ENCODE measurements around the gene DHRS3. TPM values are rescaled to one million over a fixed set of nuclear protein-coding genes. Genes with fewer than 3 reads are reported as not detected.

Gene DHRS3
- total RNA-seq, 1 donor from 2014 or later, result 60.5 TPM

GRCh38 chr1:12543740-12544154 is 74.3 kb downstream of the DHRS3 start:
- no peak for TF ChIP-seq CTCF (conservative IDR thresholded peaks at IDR 0.05; ENCODE audit: low read depth, low read length)
- no peak for DNase-seq (ENCODE audit: low read depth)
- no peak overlapping the region for H3K4me3 ChIP-seq (ENCODE audit: low read depth, low read length)

DNA sequence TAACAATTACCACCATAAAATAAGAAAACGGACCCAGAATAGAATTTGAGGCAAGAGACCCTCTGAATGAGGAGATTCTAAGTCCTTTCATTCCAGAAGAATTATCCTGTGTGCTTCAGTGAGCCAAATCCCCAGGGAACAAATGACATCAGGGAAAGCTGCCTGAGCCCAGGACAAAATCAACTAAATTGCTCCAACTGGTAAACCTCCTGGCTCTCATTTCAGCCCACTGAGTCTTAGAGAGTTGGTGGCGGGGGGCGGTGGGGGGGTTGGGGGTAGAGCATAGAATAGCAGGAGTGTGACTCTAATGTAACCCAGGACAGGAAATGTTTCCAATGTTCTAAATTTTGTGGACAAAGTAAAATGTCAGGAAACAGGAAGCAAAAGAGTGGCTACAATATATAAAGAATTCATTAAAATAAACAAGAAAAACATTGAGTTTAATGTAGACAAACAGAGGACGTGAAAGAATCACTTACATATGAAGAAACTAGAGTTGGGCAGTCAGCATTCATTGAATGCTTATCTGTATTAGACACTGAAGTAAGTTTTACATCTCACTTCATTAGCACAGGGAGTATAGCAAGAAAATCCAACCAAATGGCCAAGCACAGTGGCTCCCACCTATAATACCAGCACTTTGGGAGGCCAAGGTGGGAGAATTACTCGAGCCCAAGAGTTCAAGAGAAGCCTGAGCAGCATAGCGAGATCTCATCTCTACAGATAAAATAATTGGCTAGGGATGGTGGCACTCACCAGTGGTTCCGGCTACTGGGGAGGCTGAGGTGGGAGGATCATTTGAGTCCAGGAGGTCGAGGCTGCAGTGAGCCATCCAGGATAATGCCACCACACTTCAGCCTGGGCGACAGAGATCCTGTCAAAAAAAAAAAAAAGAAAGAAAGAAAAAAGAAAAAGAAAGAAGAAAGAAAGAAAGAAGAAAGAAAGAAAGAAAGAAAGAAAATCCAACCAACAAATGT is 75.1 kb downstream of the DHRS3 start:
- no peak overlapping the region for H3K4me3 ChIP-seq (ENCODE audit: low read depth, low read length)
- TF ChIP-seq CTCF (conservative IDR thresholded peaks at IDR 0.05; ENCODE audit: low read depth, low read length), result no peak
- DNase-seq (ENCODE audit: low read depth), result no peak

GRCh38 chr1:12542138-12542465 is 75.9 kb downstream of the DHRS3 start:
- no peak for DNase-seq (ENCODE audit: low read depth)
- no peak for TF ChIP-seq CTCF (conservative IDR thresholded peaks at IDR 0.05; ENCODE audit: low read depth, low read length)
- H3K4me3 ChIP-seq (ENCODE audit: low read depth, low read length), result no peak overlapping the region

- no peak for TF ChIP-seq CTCF (conservative IDR thresholded peaks at IDR 0.05; ENCODE audit: low read depth, low read length)
- DNase-seq (ENCODE audit: low read depth), result no peak
- no peak overlapping the region for H3K4me3 ChIP-seq (ENCODE audit: low read depth, low read length)
Observed at GRCh38 chr1:12541274-12542137, 76.5 kb downstream of the DHRS3 start.

DNA sequence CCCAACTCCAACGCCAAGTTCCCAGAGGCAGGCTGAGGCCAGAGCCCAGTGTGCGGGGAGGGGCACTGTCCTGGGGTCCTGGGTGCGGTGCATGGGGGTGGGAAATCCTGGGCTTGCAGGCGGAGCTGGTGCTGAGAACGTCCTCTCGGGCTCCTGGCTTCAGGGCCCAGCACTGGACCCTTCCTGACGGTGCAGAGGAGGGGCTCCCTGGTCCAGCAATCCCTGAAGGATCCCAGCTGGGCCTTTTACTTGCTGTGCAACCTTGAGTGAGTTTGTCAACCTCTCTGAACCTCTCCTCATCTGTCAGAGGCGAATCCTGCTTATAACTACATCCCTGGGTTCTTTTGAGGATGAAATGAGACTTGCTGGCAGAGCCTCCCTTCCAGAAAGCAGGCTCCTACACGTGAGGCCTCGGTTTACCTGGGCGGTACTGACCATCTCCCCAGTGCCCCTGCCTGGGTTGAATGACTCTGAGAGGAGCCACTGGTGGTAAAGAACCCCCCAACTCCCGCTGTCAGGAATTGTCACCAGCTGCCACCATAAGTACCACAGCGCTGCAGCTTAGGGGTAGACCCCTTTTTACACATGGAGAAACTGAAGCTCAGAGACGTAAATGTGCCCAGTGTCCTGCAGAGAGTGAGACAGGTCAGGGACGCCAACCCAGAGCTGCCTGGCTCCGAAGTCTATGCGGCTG is 77.3 kb downstream of the DHRS3 start:
- no peak for DNase-seq (ENCODE audit: low read depth)
- no peak for TF ChIP-seq CTCF (conservative IDR thresholded peaks at IDR 0.05; ENCODE audit: low read depth, low read length)
- H3K4me3 ChIP-seq (ENCODE audit: low read depth, low read length), result no peak overlapping the region

DNA sequence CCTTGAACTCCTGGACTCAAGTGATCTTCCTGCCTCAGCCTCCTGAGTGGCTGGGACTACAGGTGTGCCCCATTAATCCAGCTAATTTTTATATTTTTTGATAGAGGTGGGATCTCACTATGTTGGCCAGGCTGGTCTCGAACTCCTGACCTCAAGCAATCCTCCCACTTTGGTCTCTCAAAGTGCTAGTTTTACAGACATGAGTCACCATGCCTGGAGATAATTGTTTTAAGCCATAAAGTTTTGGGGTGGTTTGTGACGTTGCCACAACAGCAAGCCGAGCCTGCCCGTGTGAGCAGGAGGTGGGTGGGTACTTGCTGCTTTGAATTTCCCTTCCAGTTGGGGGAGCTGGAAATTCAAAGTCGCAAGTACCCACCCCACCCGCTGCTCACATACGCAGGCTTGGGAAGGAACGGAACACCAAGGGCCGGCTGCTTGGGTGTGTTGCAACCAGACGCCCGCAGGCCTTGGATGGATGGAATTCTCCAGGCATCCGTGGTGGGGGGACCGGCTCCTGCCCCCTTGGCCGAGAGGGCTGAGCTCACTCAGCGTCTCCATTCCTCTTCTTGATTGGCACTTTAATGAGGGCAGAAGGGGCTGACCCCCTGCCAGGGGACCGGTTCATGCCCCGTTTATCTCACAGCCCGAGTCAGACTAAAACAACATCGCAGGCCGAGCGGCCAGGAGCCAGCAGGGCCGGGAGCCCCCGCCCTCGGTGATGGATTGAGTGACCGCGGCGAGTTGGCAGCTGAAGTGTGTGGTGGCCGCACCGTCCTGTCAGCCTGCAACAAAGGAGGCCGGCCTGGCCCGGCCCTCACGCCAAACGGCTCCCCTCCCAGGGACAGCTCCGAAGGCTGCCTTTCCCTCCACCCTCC is 78.1 kb downstream of the DHRS3 start:
- no peak for TF ChIP-seq CTCF (conservative IDR thresholded peaks at IDR 0.05; ENCODE audit: low read depth, low read length)
- H3K4me3 ChIP-seq (ENCODE audit: low read depth, low read length), result no peak overlapping the region
- no peak for DNase-seq (ENCODE audit: low read depth)

Data from epithelial cell of proximal tubule (primary cell).